Endothelial cell (in vitro differentiated cells): ENCODE data around the gene LRIT3. TPM values are rescaled to one million over a fixed set of nuclear protein-coding genes. Genes with fewer than 3 reads are reported as not detected.
"Not testable (repeated sequence)": the region's sequence is repeated elsewhere in the genome, so short reads cannot be mapped to it uniquely, and the experiment has no call there.

Source experiments
- DNase-seq: peaks from one replicate; pipeline ENCODE4 v3.0.0; 2021; ENCODE audit warnings: low spot score
- H3K27ac Mint-ChIP-seq: one replicate; pipeline ENCODE4 v1.8.0; 2021; ENCODE audit warnings: mixed read lengths, inconsistent platforms; ENCODE audit not compliant: unreplicated experiment
- H3K27me3 Mint-ChIP-seq: one replicate; pipeline ENCODE4 v1.8.0; 2021; ENCODE audit warnings: mild to moderate bottlenecking, moderate library complexity, mixed read lengths, inconsistent platforms; ENCODE audit not compliant: unreplicated experiment
- H3K36me3 Mint-ChIP-seq: one replicate; pipeline ENCODE4 v1.8.0; 2021; ENCODE audit warnings: mild to moderate bottlenecking, low read depth, mixed read lengths, inconsistent platforms; ENCODE audit not compliant: unreplicated experiment
- H3K4me1 Mint-ChIP-seq: one replicate; pipeline ENCODE4 v1.8.0; 2021; ENCODE audit warnings: mild to moderate bottlenecking, mixed read lengths, inconsistent platforms; ENCODE audit not compliant: unreplicated experiment
- H3K4me3 Mint-ChIP-seq: one replicate; pipeline ENCODE4 v1.8.0; 2021; ENCODE audit warnings: mild to moderate bottlenecking, mixed read lengths, inconsistent platforms; ENCODE audit not compliant: unreplicated experiment
- H3K9me3 Mint-ChIP-seq: one replicate; pipeline ENCODE4 v1.8.0; 2021; ENCODE audit warnings: mixed read lengths, inconsistent platforms; ENCODE audit not compliant: unreplicated experiment
- CTCF ChIP-seq: fragments of 200-600 bp; sonication (generic); IDR thresholded peaks from one replicate; pipeline ENCODE4 v1.5.0; 2021; ENCODE audit warnings: antibody characterized with exemption; ENCODE audit not compliant: unreplicated experiment
- total RNA-seq: library from RNA; stranded (reverse); fragmentation: NEBNext Ultra II Directional; extraction: Animal tissue kit (Norgen Biotek cat#: 25700); gene quantifications from one replicate; pipeline ENCODE4 v1.2.1, GENCODE V29; 2021; ENCODE audit not compliant: unreplicated experiment

The LRIT3 gene
- total RNA-seq, 1 donor from 2014 or later = 0.95 TPM

- TF ChIP-seq CTCF = no peak
- Mint-ChIP-seq H3K36me3 (no peaks in the 10 kb centered on the region), H3K4me1 (peaks cover 20% of the 10 kb centered on the region), H3K27ac (peak overlapping the region; percentile 84), H3K9me3 (no peaks in the 10 kb centered on the region), H3K4me3 (no peak overlapping the region), H3K27me3 (no peaks in the 10 kb centered on the region)
- no peak for DNase-seq
These were observed 1.4 kb upstream of the LRIT3 start for GRCh38 chr4:109846395-109847098.

- no peak for TF ChIP-seq CTCF
These were observed 594 bp downstream of the LRIT3 start for GRCh38 chr4:109848501-109848900.

GRCh38 chr4:109850601-109851000 lies 2.7 kb downstream of the LRIT3 start:
- Mint-ChIP-seq H3K27me3 (peaks cover 2% of the 10 kb centered on the region), H3K4me3 (no peak overlapping the region), H3K27ac (no peak overlapping the region), H3K4me1 (peaks cover 16% of the 10 kb centered on the region), H3K36me3 (peaks cover 11% of the 10 kb centered on the region), H3K9me3 (no peaks in the 10 kb centered on the region)
- TF ChIP-seq CTCF = no peak
- DNase-seq = no peak

More at GRCh38 chr4:109848501-109848900, 594 bp downstream of the LRIT3 start:
- Mint-ChIP-seq H3K36me3 (peaks cover 8% of the 10 kb centered on the region), H3K4me1 (peaks cover 20% of the 10 kb centered on the region), H3K27me3 (peaks cover 2% of the 10 kb centered on the region), H3K4me3 (no peak overlapping the region), H3K9me3 (no peaks in the 10 kb centered on the region), H3K27ac (no peak overlapping the region)
- DNase-seq = no peak

GRCh38 chr4:109859426-109860300 lies 11.8 kb downstream of the LRIT3 start:
- peaks cover 27% of the 10 kb centered on the region for H3K36me3 Mint-ChIP-seq
- not testable (repeated sequence) for H3K27me3 Mint-ChIP-seq, H3K9me3 Mint-ChIP-seq, DNase-seq, H3K4me3 Mint-ChIP-seq, H3K4me1 Mint-ChIP-seq, H3K27ac Mint-ChIP-seq

- no peak for DNase-seq
- H3K27me3 Mint-ChIP-seq = peaks cover 2% of the 10 kb centered on the region
- peaks cover 2% of the 10 kb centered on the region for H3K4me1 Mint-ChIP-seq
- no peak overlapping the region for H3K4me3 Mint-ChIP-seq
- no peak overlapping the region for H3K27ac Mint-ChIP-seq
- peaks cover 17% of the 10 kb centered on the region for H3K36me3 Mint-ChIP-seq
- peaks cover 8% of the 10 kb centered on the region for H3K9me3 Mint-ChIP-seq
- no peak for TF ChIP-seq CTCF
These were observed 13.4 kb downstream of the LRIT3 start for GRCh38 chr4:109861271-109861670.
